ENCODE data around the gene ADAMTSL1.

Gene ADAMTSL1

GRCh38 chr9:18825656-18826170, 351.8 kb downstream of the ADAMTSL1 start:
- ChIA-PET POLR2A (no interaction called here), CTCF (interaction anchor here (0.7 kb wide), 1 partner anchor 1135 kb away, joined by 4 read pairs; no protein-coding TSS in a partner anchor)
- DNase-seq (ENCODE audit: extremely low spot score): no peak
- no peak for TF ChIP-seq ELF4 (IDR thresholded peaks at IDR 0.05)
- TF ChIP-seq FOXK2 (IDR thresholded peaks at IDR 0.05): no peak
- TF ChIP-seq CTBP1 (IDR thresholded peaks at IDR 0.05; ENCODE audit: borderline replicate concordance): no peak
- TF ChIP-seq ZNF384 (IDR thresholded peaks at IDR 0.05): no peak
- no peak for TF ChIP-seq TARDBP (IDR thresholded peaks at IDR 0.05)
- no peak for TF ChIP-seq BHLHE40 (IDR thresholded peaks at IDR 0.05; ENCODE audit: borderline replicate concordance)
- TF ChIP-seq ARNT (IDR thresholded peaks at IDR 0.05): no peak
- no peak for TF ChIP-seq SP1 (IDR thresholded peaks at IDR 0.05)
- TF ChIP-seq SUZ12 (IDR thresholded peaks at IDR 0.05): no peak
- no peak for TF ChIP-seq L3MBTL2 (conservative IDR thresholded peaks at IDR 0.05)
- no peak for TF ChIP-seq HDGF (IDR thresholded peaks at IDR 0.05; ENCODE audit: borderline replicate concordance)
- TF ChIP-seq PKNOX1 (IDR thresholded peaks at IDR 0.05): no peak

- CTCF ChIA-PET: interaction anchor here (0.7 kb wide), 1 partner anchor 1136 kb away, joined by 4 read pairs; no protein-coding TSS in a partner anchor
- no peak for TF ChIP-seq PKNOX1 (IDR thresholded peaks at IDR 0.05)
- TF ChIP-seq LEF1 (IDR thresholded peaks at IDR 0.05; ENCODE audit: borderline replicate concordance): no peak
- TF ChIP-seq TARDBP (IDR thresholded peaks at IDR 0.05): no peak
- no peak for TF ChIP-seq CTBP1 (IDR thresholded peaks at IDR 0.05; ENCODE audit: borderline replicate concordance)
- TF ChIP-seq NFRKB (IDR thresholded peaks at IDR 0.05): no peak
- TF ChIP-seq ARNT (IDR thresholded peaks at IDR 0.05): no peak
- no peak for TF ChIP-seq FOXK2 (IDR thresholded peaks at IDR 0.05)
- TF ChIP-seq SUZ12 (IDR thresholded peaks at IDR 0.05): no peak
- no peak for TF ChIP-seq ZNF384 (IDR thresholded peaks at IDR 0.05)
- TF ChIP-seq FOXA1 (IDR thresholded peaks at IDR 0.05): no peak
- POLR2A ChIA-PET: no interaction called here
- DNase-seq (ENCODE audit: extremely low spot score): no peak
Measured at GRCh38 chr9:18826248-18826647, 352.3 kb downstream of the ADAMTSL1 start.

- ChIA-PET POLR2A (no interaction called here), CTCF (no interaction called here)
- TF ChIP-seq BHLHE40 (IDR thresholded peaks at IDR 0.05; ENCODE audit: borderline replicate concordance) (no peak), SP1 (IDR thresholded peaks at IDR 0.05) (no peak), HDGF (IDR thresholded peaks at IDR 0.05; ENCODE audit: borderline replicate concordance) (no peak), CTBP1 (IDR thresholded peaks at IDR 0.05; ENCODE audit: borderline replicate concordance) (no peak), FOXK2 (IDR thresholded peaks at IDR 0.05) (no peak), ELF4 (IDR thresholded peaks at IDR 0.05) (no peak), FOXM1 (IDR thresholded peaks at IDR 0.05; ENCODE audit: borderline replicate concordance) (no peak), TARDBP (IDR thresholded peaks at IDR 0.05) (no peak), ZNF384 (IDR thresholded peaks at IDR 0.05) (no peak), LEF1 (IDR thresholded peaks at IDR 0.05; ENCODE audit: borderline replicate concordance) (no peak), NFRKB (IDR thresholded peaks at IDR 0.05) (no peak), ARNT (IDR thresholded peaks at IDR 0.05) (no peak), PKNOX1 (IDR thresholded peaks at IDR 0.05) (no peak), SUZ12 (IDR thresholded peaks at IDR 0.05) (no peak), L3MBTL2 (conservative IDR thresholded peaks at IDR 0.05) (no peak), FOXA1 (IDR thresholded peaks at IDR 0.05) (no peak)
- no peak for DNase-seq (ENCODE audit: extremely low spot score)
Measured at GRCh38 chr9:18829066-18829465, 355.1 kb downstream of the ADAMTSL1 start.

GRCh38 chr9:18829873-18830272, 355.9 kb downstream of the ADAMTSL1 start:
- CTCF ChIA-PET: no interaction called here
- DNase-seq (ENCODE audit: extremely low spot score): no peak
- no peak for TF ChIP-seq LEF1 (IDR thresholded peaks at IDR 0.05; ENCODE audit: borderline replicate concordance)
- no peak for TF ChIP-seq ELF4 (IDR thresholded peaks at IDR 0.05)
- TF ChIP-seq ZNF384 (IDR thresholded peaks at IDR 0.05): no peak
- TF ChIP-seq TARDBP (IDR thresholded peaks at IDR 0.05): no peak
- POLR2A ChIA-PET: no interaction called here

- ChIA-PET POLR2A (no interaction called here), CTCF (no interaction called here)
- no peak for TF ChIP-seq PKNOX1 (IDR thresholded peaks at IDR 0.05)
- TF ChIP-seq ELF4 (IDR thresholded peaks at IDR 0.05): no peak
- no peak for TF ChIP-seq BHLHE40 (IDR thresholded peaks at IDR 0.05; ENCODE audit: borderline replicate concordance)
- TF ChIP-seq ZNF384 (IDR thresholded peaks at IDR 0.05): no peak
- TF ChIP-seq L3MBTL2 (conservative IDR thresholded peaks at IDR 0.05): no peak
- TF ChIP-seq FOXM1 (IDR thresholded peaks at IDR 0.05; ENCODE audit: borderline replicate concordance): no peak
- no peak for TF ChIP-seq HDGF (IDR thresholded peaks at IDR 0.05; ENCODE audit: borderline replicate concordance)
- DNase-seq (ENCODE audit: extremely low spot score): no peak
Measured at GRCh38 chr9:18834740-18835361, 360.9 kb downstream of the ADAMTSL1 start.

GRCh38 chr9:18837402-18837801, 363.4 kb downstream of the ADAMTSL1 start:
- ChIA-PET POLR2A (no interaction called here), CTCF (no interaction called here)
- no peak for TF ChIP-seq ARNT (IDR thresholded peaks at IDR 0.05)
- no peak for TF ChIP-seq FOXK2 (IDR thresholded peaks at IDR 0.05)
- no peak for DNase-seq (ENCODE audit: extremely low spot score)

All from HEK293T (cell line).